ENCODE data around the gene PTGS1. TPM values are rescaled to one million over a fixed set of nuclear protein-coding genes. Genes with fewer than 3 reads are reported as not detected.

Gene PTGS1
- total RNA-seq (ENCODE audit: low replicate concordance) = 27.1 and 116 TPM in 2 replicates

DNA sequence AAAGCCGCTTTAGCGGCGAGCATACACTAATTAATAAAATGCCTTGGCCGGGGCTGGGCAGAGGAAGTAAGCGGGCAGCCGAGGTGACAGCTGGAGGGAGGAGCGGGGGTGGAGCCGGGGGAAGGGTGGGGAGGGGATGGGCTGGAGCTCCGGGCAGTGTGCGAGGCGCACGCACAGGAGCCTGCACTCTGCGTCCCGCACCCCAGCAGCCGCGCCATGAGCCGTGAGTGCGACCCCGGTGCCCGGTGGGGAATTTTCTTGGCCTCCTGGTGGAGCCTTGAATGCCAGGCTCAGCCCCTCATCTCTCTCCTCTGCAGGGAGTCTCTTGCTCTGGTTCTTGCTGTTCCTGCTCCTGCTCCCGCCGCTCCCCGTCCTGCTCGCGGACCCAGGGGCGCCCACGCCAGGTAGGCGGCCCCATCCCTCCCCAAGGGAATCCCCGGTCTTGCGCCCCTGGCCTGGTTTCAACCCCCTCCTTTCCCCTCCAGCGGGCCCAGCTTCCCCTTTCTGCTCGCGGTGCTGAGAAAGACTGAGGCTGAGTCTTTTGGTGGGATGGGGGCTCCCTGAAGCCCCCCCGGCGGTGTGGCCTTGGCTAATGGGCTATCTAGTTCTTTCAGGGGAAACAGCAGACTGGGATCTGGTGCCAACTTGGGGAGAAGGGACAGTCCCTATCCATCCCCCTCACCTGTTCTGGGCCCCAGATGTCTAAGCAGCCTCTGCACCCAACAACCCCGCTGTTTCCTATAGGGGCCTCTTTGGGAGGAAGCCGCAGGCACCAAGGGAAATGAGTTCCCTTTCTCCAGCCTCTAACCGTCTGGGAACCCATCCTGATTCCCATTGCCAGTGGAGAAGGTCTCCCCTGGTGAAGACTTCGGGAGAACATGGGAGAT is at the start of gene PTGS1:
Gene PTGS1, plus strand, starts transcription at position 156 of the 887 bp plus-strand sequence. Its CDS starts 61 bp downstream, at position 217.

Other genes starting within 250 kb of the PTGS1 start
- 27.5 and 45.0 TPM in 2 replicates for gene NDUFA8, start 211.2 kb upstream of the PTGS1 start, total RNA-seq (ENCODE audit: low replicate concordance)
- 0.15 TPM in 1 of 2 replicates, not detected in the other for gene MORN5, start 211.1 kb upstream of the PTGS1 start, total RNA-seq (ENCODE audit: low replicate concordance)
- gene LHX6, start 142.1 kb upstream of the PTGS1 start, total RNA-seq (ENCODE audit: low replicate concordance) = 0.12 TPM in 1 of 2 replicates, not detected in the other
- gene RBM18, start 106.2 kb upstream of the PTGS1 start, total RNA-seq (ENCODE audit: low replicate concordance) = 6.8 and 9.1 TPM in 2 replicates
- gene MRRF, start 106.1 kb upstream of the PTGS1 start, total RNA-seq (ENCODE audit: low replicate concordance) = 17.2 and 29.2 TPM in 2 replicates
- not detected in 2 replicates for gene OR1J1, start 106.9 kb downstream of the PTGS1 start, total RNA-seq (ENCODE audit: low replicate concordance)
- gene OR1J2, start 139.8 kb downstream of the PTGS1 start, total RNA-seq (ENCODE audit: low replicate concordance) = 0.30 and 1.2 TPM in 2 replicates
- gene OR1J4, start 148.1 kb downstream of the PTGS1 start, total RNA-seq (ENCODE audit: low replicate concordance) = 0.15 and 0.59 TPM in 2 replicates
- 0.12 TPM in 1 of 2 replicates, not detected in the other for gene OR1N1, start 156.3 kb downstream of the PTGS1 start, total RNA-seq (ENCODE audit: low replicate concordance)
- 0.30 and 0.35 TPM in 2 replicates for gene OR1N2, start 182.1 kb downstream of the PTGS1 start, total RNA-seq (ENCODE audit: low replicate concordance)
- not detected in 2 replicates for gene OR1L8, start 212.4 kb downstream of the PTGS1 start, total RNA-seq (ENCODE audit: low replicate concordance)
- 0.08 and 1.2 TPM in 2 replicates for gene OR1Q1, start 243.7 kb downstream of the PTGS1 start, total RNA-seq (ENCODE audit: low replicate concordance)

Measured in smooth muscle cell of the coronary artery (primary cell).